Thoracic aorta (tissue), 2 donors: ENCODE data around the gene RWDD3. TPM values are rescaled to one million over a fixed set of nuclear protein-coding genes. Genes with fewer than 3 reads are reported as not detected.

ENCODE experiments used
- ATAC-seq: fragments of 150-250 bp; one replicate; pipeline ENCODE4 v1.8.0; 2017; ENCODE audit warnings: low read depth; ENCODE audit not compliant: insufficient number of reproducible peaks, low FRiP score
- DNase-seq: peaks from one replicate; pipeline ENCODE4 v3.0.0-alpha.2; 2020; ENCODE audit warnings: low spot score
- H3K27ac ChIP-seq, 2 donors: fragments of 200-600 bp; sonication (generic); 1 replicate in 1 of 2; 2 replicates in 1 of 2; pipeline ENCODE4 v1.5.1; 2016; ENCODE audit warnings: mild to moderate bottlenecking in 2 of 2, moderate library complexity in 2 of 2
- H3K27me3 ChIP-seq: fragments of 200-600 bp; sonication (generic); replicated peaks from 2 replicates; pipeline ENCODE4 v1.6.0; 2016; ENCODE audit warnings: mild to moderate bottlenecking; ENCODE audit not compliant: insufficient read depth
- H3K36me3 ChIP-seq: fragments of 200-600 bp; sonication (generic); one replicate; pipeline ENCODE4 v1.5.1; 2016
- H3K4me1 ChIP-seq, 2 donors: fragments of 200-600 bp; sonication (generic); 1 replicate in 1 of 2; 2 replicates in 1 of 2; pipeline versions ENCODE4 v1.5.1 to v1.6.0; 2016; ENCODE audit warnings: low read depth in 2 of 2, mild to moderate bottlenecking in 1 of 2; ENCODE audit not compliant: control insufficient read depth in 1 of 2
- H3K4me3 ChIP-seq: fragments of 200-600 bp; sonication (generic); 2 replicates; pipeline ENCODE4 v1.5.1; 2016; ENCODE audit warnings: mild to moderate bottlenecking
- H3K9me3 ChIP-seq: fragments of 200-600 bp; sonication (generic); 2 replicates; pipeline ENCODE4 v1.5.1; 2016
- total RNA-seq, 2 donors: library from RNA; depleted of rRNA; stranded (reverse); fragments of >200 nt; gene quantifications; one replicate each; pipeline versions ENCODE4 v1.1.0 to v1.2.3, GENCODE V29; 2016
- TF ChIP-seq, protein P1 (sequence below): fragments of 200-600 bp; sonication (generic); IDR thresholded peaks from one replicate; pipeline ENCODE4 v1.5.1; 2019; ENCODE audit warnings: antibody characterized with exemption

Gene RWDD3
- total RNA-seq, 2 donors from 2014 or later = 7.3 to 8.3 TPM

DNA sequence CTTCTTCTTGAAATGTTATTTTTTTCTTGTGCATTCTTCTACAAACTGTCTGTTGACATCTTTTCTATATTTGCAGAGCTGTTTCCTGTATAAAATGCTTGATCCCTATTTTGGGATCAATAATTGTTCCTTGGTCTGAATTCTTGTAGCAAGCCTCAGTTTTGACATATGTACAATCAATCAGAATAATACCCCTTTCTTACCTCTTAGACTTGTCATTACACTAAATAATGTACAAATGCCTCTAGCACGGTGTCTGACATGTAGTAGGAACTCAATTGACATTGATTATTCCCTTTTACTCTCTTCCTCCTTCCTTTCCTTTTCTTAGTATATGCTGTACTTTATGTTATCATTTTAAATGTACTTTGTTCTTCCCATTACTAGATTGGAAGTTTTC is 25.2 kb downstream of the RWDD3 start:
- ATAC-seq (no peak), DNase-seq (no peak)
- TF ChIP-seq, protein P1, sequence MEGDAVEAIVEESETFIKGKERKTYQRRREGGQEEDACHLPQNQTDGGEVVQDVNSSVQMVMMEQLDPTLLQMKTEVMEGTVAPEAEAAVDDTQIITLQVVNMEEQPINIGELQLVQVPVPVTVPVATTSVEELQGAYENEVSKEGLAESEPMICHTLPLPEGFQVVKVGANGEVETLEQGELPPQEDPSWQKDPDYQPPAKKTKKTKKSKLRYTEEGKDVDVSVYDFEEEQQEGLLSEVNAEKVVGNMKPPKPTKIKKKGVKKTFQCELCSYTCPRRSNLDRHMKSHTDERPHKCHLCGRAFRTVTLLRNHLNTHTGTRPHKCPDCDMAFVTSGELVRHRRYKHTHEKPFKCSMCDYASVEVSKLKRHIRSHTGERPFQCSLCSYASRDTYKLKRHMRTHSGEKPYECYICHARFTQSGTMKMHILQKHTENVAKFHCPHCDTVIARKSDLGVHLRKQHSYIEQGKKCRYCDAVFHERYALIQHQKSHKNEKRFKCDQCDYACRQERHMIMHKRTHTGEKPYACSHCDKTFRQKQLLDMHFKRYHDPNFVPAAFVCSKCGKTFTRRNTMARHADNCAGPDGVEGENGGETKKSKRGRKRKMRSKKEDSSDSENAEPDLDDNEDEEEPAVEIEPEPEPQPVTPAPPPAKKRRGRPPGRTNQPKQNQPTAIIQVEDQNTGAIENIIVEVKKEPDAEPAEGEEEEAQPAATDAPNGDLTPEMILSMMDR = no peak
- Histone ChIP-seq H3K4me1 (no peaks in the 10 kb centered on the region), H3K4me3 (no peak overlapping the region), H3K27ac (no peak overlapping the region), H3K9me3 (no peaks in the 10 kb centered on the region), H3K27me3 (no peaks in the 10 kb centered on the region), H3K36me3 (no peaks in the 10 kb centered on the region)

DNA sequence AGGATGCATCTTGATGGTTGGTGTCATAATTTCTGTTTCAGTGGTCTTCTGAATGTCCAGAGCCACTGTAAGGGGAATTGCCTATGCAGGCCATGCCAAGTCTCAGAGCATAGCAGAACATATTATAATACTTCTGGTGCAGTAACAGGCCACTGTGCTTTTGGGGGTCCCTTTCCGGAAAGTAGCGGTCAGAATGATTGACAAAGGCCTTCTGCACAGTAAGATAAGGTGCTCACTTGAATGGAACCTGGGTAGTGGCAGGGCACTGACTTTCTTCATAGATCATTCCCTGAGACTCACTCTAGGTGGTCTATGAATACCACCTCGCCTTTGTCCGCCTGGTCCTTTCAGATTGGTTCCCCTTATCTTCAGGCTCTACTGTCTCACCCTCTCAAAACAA is 28.9 kb downstream of the RWDD3 start:
- Histone ChIP-seq H3K36me3 (no peaks in the 10 kb centered on the region), H3K27me3 (no peaks in the 10 kb centered on the region), H3K4me1 (no peaks in the 10 kb centered on the region), H3K9me3 (no peaks in the 10 kb centered on the region), H3K4me3 (no peak overlapping the region), H3K27ac (no peak overlapping the region)
- no peak for ATAC-seq
- TF ChIP-seq, protein P1 = no peak
- DNase-seq = no peak

DNA sequence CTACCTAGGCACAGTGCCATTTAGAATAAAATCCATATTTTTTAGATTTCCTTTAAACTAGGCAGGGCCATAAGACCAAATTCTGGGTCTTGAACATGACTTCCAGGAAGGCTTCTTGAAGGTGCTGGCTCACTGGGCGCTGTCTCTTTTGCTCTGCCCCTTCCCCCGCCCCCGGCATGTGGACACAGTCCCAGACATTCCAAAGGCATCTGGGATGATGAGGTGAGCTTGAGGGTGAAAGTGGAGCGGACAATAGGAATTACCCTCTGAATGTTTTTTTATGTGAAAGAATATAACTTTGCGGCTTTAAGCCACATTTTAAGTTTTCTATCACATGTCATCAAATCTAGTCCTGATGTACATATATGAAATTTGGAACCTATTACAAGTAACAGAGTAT is 29.4 kb downstream of the RWDD3 start:
- no peak for DNase-seq
- H3K4me1 ChIP-seq = no peaks in the 10 kb centered on the region
- no peaks in the 10 kb centered on the region for H3K36me3 ChIP-seq
- TF ChIP-seq, protein P1 = no peak
- H3K9me3 ChIP-seq = no peaks in the 10 kb centered on the region
- H3K27ac ChIP-seq = no peak overlapping the region
- H3K4me3 ChIP-seq = no peak overlapping the region
- no peak for ATAC-seq
- H3K27me3 ChIP-seq = no peaks in the 10 kb centered on the region

DNA sequence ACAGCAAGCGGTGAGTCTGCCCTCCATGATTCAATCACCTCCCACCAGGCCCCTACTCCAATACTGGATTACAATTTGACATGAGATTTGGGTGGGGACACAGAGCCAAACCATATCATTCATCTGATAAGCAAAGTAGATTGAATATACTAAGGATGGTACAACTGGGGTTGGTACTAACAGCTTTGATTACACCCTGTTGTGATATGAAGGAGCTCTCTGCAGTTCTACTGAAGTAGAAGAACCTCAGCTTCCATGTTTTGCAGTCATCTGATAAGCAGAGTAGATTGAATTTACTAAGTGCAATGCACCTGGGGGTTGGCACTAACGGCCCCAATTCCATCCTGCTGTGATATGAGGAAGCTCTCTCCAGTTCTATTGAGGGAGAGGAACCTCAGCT is 31.1 kb downstream of the RWDD3 start:
- H3K9me3 ChIP-seq = no peaks in the 10 kb centered on the region
- no peak overlapping the region for H3K27ac ChIP-seq
- ATAC-seq (no peak), DNase-seq (no peak)
- H3K27me3 ChIP-seq = no peaks in the 10 kb centered on the region
- no peak overlapping the region for H3K4me3 ChIP-seq
- no peaks in the 10 kb centered on the region for H3K4me1 ChIP-seq
- no peaks in the 10 kb centered on the region for H3K36me3 ChIP-seq
- TF ChIP-seq, protein P1 = no peak

DNA sequence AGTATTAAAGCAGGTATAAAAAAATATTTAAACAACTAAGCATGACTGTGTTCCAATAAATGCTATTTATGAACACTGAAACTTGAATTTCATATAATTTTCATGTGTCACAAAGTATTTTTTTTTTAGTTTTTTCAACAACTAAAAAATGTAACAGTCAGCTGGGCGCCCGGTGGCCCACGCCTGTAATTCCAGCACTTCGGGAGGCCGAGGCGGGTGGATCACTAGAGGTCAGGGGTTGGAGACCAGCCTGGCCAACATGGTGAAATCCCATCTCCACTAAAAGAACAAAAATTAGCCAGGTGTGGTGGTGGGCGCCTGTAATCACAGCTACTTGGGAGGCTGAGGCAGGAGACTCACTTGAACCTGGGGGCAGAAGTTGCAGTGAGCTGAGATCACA is 42.4 kb downstream of the RWDD3 start:
- Histone ChIP-seq H3K4me1 (no peaks in the 10 kb centered on the region), H3K27ac (no peak overlapping the region), H3K36me3 (no peaks in the 10 kb centered on the region), H3K4me3 (no peak overlapping the region), H3K9me3 (peaks cover 9% of the 10 kb centered on the region), H3K27me3 (no peaks in the 10 kb centered on the region)
- TF ChIP-seq, protein P1 = no peak
- DNase-seq (no peak), ATAC-seq (no peak)
